ENCODE results near the gene TEF. TPM values are rescaled to one million over a fixed set of nuclear protein-coding genes. Genes with fewer than 3 reads are reported as not detected.

The TEF gene
- total and polyA plus RNA-seq, 2 donors (not counting 1 experiment from before 2014, with no cell fraction given): 9.0 to 22.5 TPM

GRCh38 chr22:41334215-41334614, 47.5 kb upstream of the TEF start:
- Histone ChIP-seq H3K36me3 (ENCODE audit: control insufficient read depth, insufficient read depth, low read length) (peaks cover 35% of the 10 kb centered on the region), H4K20me1 (ENCODE audit: control insufficient read depth, extremely low read depth, insufficient read depth, low read length) (no peaks in the 10 kb centered on the region), H3K79me2 (ENCODE audit: control insufficient read depth, insufficient read depth, low read length) (no peaks in the 10 kb centered on the region), H2AFZ (ENCODE audit: low read length) (no peak overlapping the region), H3K4me1 (ENCODE audit: control insufficient read depth, extremely low read depth, insufficient read depth, low read length) (no peaks in the 10 kb centered on the region), H3K9me3 (ENCODE audit: control insufficient read depth, insufficient read depth, low read depth, low read length) (no peaks in the 10 kb centered on the region), H3K27me3 (ENCODE audit: control insufficient read depth, insufficient read depth, low read length) (no peaks in the 10 kb centered on the region), H3K4me3 (replicated peaks in 1 of 4; ENCODE audit: control extremely low read depth in 1 of 4, insufficient read depth in 1 of 4, low read depth in 3 of 4, low read length in 4 of 4) (no peak overlapping the region), H3K9ac (ENCODE audit: insufficient read depth, low read length) (no peak overlapping the region), H3K4me2 (ENCODE audit: extremely low read depth, insufficient read depth, low read length) (no peak overlapping the region), H3K27ac (ENCODE audit: insufficient read depth, low read length) (no peak overlapping the region)
- TF ChIP-seq EZH2 (IDR thresholded peaks at IDR 0.05; ENCODE audit: low read length, missing control alignments) (no peak), CTCF (conservative IDR thresholded peaks at IDR 0.05 in 1 of 2, IDR thresholded peaks at IDR 0.05 in 1 of 2; ENCODE audit: low read depth in 1 of 2, low read length in 2 of 2) (no peak)
- DNase-seq (ENCODE audit: low read depth in 2 of 2): no peak

GRCh38 chr22:41334951-41335635, 46.6 kb upstream of the TEF start:
- Histone ChIP-seq H2AFZ (ENCODE audit: low read length) (no peak overlapping the region), H4K20me1 (ENCODE audit: control insufficient read depth, extremely low read depth, insufficient read depth, low read length) (no peaks in the 10 kb centered on the region), H3K4me3 (replicated peaks in 1 of 4; ENCODE audit: control extremely low read depth in 1 of 4, insufficient read depth in 1 of 4, low read depth in 3 of 4, low read length in 4 of 4) (no peak overlapping the region), H3K36me3 (ENCODE audit: control insufficient read depth, insufficient read depth, low read length) (peaks cover 36% of the 10 kb centered on the region), H3K9me3 (ENCODE audit: control insufficient read depth, insufficient read depth, low read depth, low read length) (no peaks in the 10 kb centered on the region), H3K27ac (ENCODE audit: insufficient read depth, low read length) (no peak overlapping the region), H3K9ac (ENCODE audit: insufficient read depth, low read length) (no peak overlapping the region), H3K4me1 (ENCODE audit: control insufficient read depth, extremely low read depth, insufficient read depth, low read length) (no peaks in the 10 kb centered on the region), H3K4me2 (ENCODE audit: extremely low read depth, insufficient read depth, low read length) (no peak overlapping the region), H3K27me3 (ENCODE audit: control insufficient read depth, insufficient read depth, low read length) (no peaks in the 10 kb centered on the region), H3K79me2 (ENCODE audit: control insufficient read depth, insufficient read depth, low read length) (no peaks in the 10 kb centered on the region)
- TF ChIP-seq CTCF (conservative IDR thresholded peaks at IDR 0.05 in 1 of 2, IDR thresholded peaks at IDR 0.05 in 1 of 2; ENCODE audit: low read depth in 1 of 2, low read length in 2 of 2) (no peak), EZH2 (IDR thresholded peaks at IDR 0.05; ENCODE audit: low read length, missing control alignments) (no peak)
- DNase-seq (ENCODE audit: low read depth in 2 of 2): no peak

- no peaks in the 10 kb centered on the region for H3K27me3 ChIP-seq (ENCODE audit: control insufficient read depth, insufficient read depth, low read length)
- no peak overlapping the region for H3K4me3 ChIP-seq (replicated peaks in 1 of 4; ENCODE audit: control extremely low read depth in 1 of 4, insufficient read depth in 1 of 4, low read depth in 3 of 4, low read length in 4 of 4)
- H2AFZ ChIP-seq (ENCODE audit: low read length): no peak overlapping the region
- no peaks in the 10 kb centered on the region for H3K9me3 ChIP-seq (ENCODE audit: control insufficient read depth, insufficient read depth, low read depth, low read length)
- no peaks in the 10 kb centered on the region for H3K4me1 ChIP-seq (ENCODE audit: control insufficient read depth, extremely low read depth, insufficient read depth, low read length)
- H3K36me3 ChIP-seq (ENCODE audit: control insufficient read depth, insufficient read depth, low read length): peaks cover 35% of the 10 kb centered on the region
- no peak overlapping the region for H3K9ac ChIP-seq (ENCODE audit: insufficient read depth, low read length)
- H3K27ac ChIP-seq (ENCODE audit: insufficient read depth, low read length): no peak overlapping the region
- TF ChIP-seq EZH2 (IDR thresholded peaks at IDR 0.05; ENCODE audit: low read length, missing control alignments) (no peak), CTCF (conservative IDR thresholded peaks at IDR 0.05 in 1 of 2, IDR thresholded peaks at IDR 0.05 in 1 of 2; ENCODE audit: low read depth in 1 of 2, low read length in 2 of 2) (no peak)
- H3K4me2 ChIP-seq (ENCODE audit: extremely low read depth, insufficient read depth, low read length): no peak overlapping the region
- H4K20me1 ChIP-seq (ENCODE audit: control insufficient read depth, extremely low read depth, insufficient read depth, low read length): no peaks in the 10 kb centered on the region
- H3K79me2 ChIP-seq (ENCODE audit: control insufficient read depth, insufficient read depth, low read length): no peaks in the 10 kb centered on the region
- DNase-seq (ENCODE audit: low read depth in 2 of 2): peak in 1 of 2 donors; percentile 12
Observed at GRCh38 chr22:41338614-41339212, 43.0 kb upstream of the TEF start.

All from fibroblast of lung (primary cell).